GM18505 (cell line): ENCODE results near the gene TSHZ2.

ENCODE experiments used
- ATAC-seq: cut with Tn5 transposase; IDR thresholded peaks from one replicate; pipeline ENCODE4 v1.9.1; 2021; ENCODE audit not compliant: unreplicated experiment
- POLR2A ChIP-seq: IDR thresholded peaks from 4 replicates; pipeline ENCODE4 v1.6.1; 2011; ENCODE audit warnings: borderline replicate concordance; ENCODE audit not compliant: insufficient read depth, insufficient read length; ENCODE audit errors: extremely low read depth

Gene TSHZ2

GRCh38 chr20:53142225-53143127 is 170.3 kb downstream of the TSHZ2 start:
- TF ChIP-seq POLR2A, result no peak
- no peak for ATAC-seq

GRCh38 chr20:53146201-53146891 is 174.2 kb downstream of the TSHZ2 start:
- peak; percentile 78 for ATAC-seq

GRCh38 chr20:53148771-53149147 is 176.6 kb downstream of the TSHZ2 start:
- no peak for ATAC-seq
- TF ChIP-seq POLR2A, result no peak

More at GRCh38 chr20:53146201-53146891, 174.2 kb downstream of the TSHZ2 start:
- no peak for TF ChIP-seq POLR2A

- no peak for ATAC-seq
- no peak for TF ChIP-seq POLR2A
Measured at GRCh38 chr20:53149148-53149889, 177.2 kb downstream of the TSHZ2 start.

DNA sequence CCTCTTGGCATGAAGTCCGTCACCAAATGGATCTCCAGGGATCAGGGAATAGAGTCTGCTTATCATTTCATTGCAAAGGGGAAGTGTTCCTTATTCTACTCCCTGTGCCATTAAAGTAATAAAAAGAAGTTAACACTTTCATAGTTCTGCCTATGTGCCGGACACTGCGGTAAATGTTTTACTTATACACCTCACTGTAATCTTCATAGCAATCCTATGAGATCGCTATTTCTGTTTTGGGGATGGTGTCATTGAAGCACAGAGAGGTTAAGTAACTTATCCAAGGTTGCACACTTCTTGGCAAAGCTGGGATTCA is 177.7 kb downstream of the TSHZ2 start:
- TF ChIP-seq POLR2A, result no peak
- ATAC-seq, result no peak

GRCh38 chr20:53150532-53150931 is 178.4 kb downstream of the TSHZ2 start:
- TF ChIP-seq POLR2A, result no peak

GRCh38 chr20:53152228-53152627 is 180.1 kb downstream of the TSHZ2 start:
- ATAC-seq, result no peak
- no peak for TF ChIP-seq POLR2A

More at GRCh38 chr20:53150532-53150931, 178.4 kb downstream of the TSHZ2 start:
- no peak for ATAC-seq

GRCh38 chr20:53154540-53154939 is 182.4 kb downstream of the TSHZ2 start:
- no peak for ATAC-seq

GRCh38 chr20:53157443-53158408 is 185.6 kb downstream of the TSHZ2 start:
- ATAC-seq, result peak; percentile 65
- no peak for TF ChIP-seq POLR2A

More at GRCh38 chr20:53154540-53154939, 182.4 kb downstream of the TSHZ2 start:
- TF ChIP-seq POLR2A, result no peak

DNA sequence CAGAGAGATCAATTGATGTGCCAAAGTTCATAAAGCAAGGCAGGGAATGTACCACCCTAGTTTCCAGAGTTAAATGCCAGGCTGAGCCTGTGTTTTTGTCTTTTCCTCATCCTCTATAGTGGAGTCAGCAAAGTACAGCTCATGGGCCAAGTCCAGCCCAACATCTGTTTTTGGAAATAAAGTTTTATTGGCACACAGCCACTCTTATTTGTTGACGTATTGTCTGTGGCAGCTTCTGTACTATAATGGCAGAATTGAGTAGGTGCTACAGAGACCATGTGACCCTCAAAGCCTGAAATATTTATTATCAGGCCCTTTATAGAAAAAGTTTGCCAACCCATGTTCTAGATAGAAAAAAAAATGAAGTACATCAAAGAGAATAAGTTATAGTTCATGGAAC is 187.0 kb downstream of the TSHZ2 start:
- ATAC-seq, result no peak
- TF ChIP-seq POLR2A, result no peak

GRCh38 chr20:53161073-53161472 is 188.9 kb downstream of the TSHZ2 start:
- no peak for ATAC-seq
- TF ChIP-seq POLR2A, result no peak

DNA sequence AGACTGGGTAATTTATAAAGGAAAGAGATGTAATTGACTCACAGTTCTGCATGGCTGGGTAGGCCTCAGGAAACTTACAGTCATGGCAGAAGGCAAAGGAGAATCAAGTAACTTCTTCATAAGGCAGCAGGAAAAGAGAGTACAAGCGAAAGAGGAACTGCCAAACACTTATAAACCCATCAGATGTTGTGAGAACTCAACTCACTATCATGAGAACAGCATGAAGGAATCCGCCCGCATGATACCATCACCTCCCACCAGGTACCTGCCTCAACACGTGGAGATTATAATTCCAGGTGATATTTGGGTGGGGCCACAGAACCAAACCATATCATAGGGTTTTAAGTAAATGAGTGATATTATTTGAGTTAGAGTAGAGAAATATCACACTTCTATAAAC is 189.3 kb downstream of the TSHZ2 start:
- ATAC-seq, result no peak
- TF ChIP-seq POLR2A, result no peak
